ENCODE measurements around the gene APC2.
"Not testable (repeated sequence)": the region's sequence is repeated elsewhere in the genome, so short reads cannot be mapped to it uniquely, and the experiment has no call there.

Gene APC2

GRCh38 chr19:1467215-1467489, 17.2 kb downstream of the APC2 start:
- DNase-seq = no peak

- no peak for DNase-seq
Measured at GRCh38 chr19:1467490-1468273, 17.8 kb downstream of the APC2 start.

- no peak for DNase-seq
Measured at GRCh38 chr19:1468274-1468820, 18.4 kb downstream of the APC2 start.

- DNase-seq = peak in 1 of 2 experiments; percentile 55
Measured at GRCh38 chr19:1468821-1469254, 18.9 kb downstream of the APC2 start.

- peak in 1 of 2 experiments; percentile 35 for DNase-seq
Measured at GRCh38 chr19:1469255-1470054, 19.5 kb downstream of the APC2 start.

GRCh38 chr19:1470055-1470304, 20.1 kb downstream of the APC2 start:
- DNase-seq = no peak

GRCh38 chr19:1470305-1471009, 20.5 kb downstream of the APC2 start:
- DNase-seq = peak; percentile 73 to 75

- DNase-seq = no peak
Measured at GRCh38 chr19:1471010-1471514, 21.1 kb downstream of the APC2 start.

GRCh38 chr19:1471515-1472160, 21.7 kb downstream of the APC2 start:
- no peak for DNase-seq

GRCh38 chr19:1472231-1473084, 22.5 kb downstream of the APC2 start:
- DNase-seq = no peak

- DNase-seq = no peak
Measured at GRCh38 chr19:1473085-1473851, 23.3 kb downstream of the APC2 start.

GRCh38 chr19:1474011-1474764, 24.3 kb downstream of the APC2 start:
- DNase-seq = no peak

- no peak for DNase-seq
Measured at GRCh38 chr19:1474765-1475351, 24.9 kb downstream of the APC2 start.

GRCh38 chr19:1475751-1476437, 26.0 kb downstream of the APC2 start:
- no peak for DNase-seq

GRCh38 chr19:1477056-1477455, 27.1 kb downstream of the APC2 start:
- not testable (repeated sequence) for DNase-seq

GRCh38 chr19:1478934-1479707, 29.2 kb downstream of the APC2 start, which contains the start of gene C19orf25:
Gene C19orf25 (minus strand): TSS chr19:1479215. CDS start chr19:1478903, 312 bp downstream.
- peak; percentile 90 to 91 for DNase-seq

- DNase-seq = no peak
Measured at GRCh38 chr19:1481224-1481892, 31.4 kb downstream of the APC2 start.

- no peak for DNase-seq
Measured at GRCh38 chr19:1481893-1482360, 32.0 kb downstream of the APC2 start.
